DMS 273 treated with DMSO at 0.1 percent for 48 hours (cell line): ENCODE data around the gene NOP53.
"Not testable (repeated sequence)": the region's sequence is repeated elsewhere in the genome, so short reads cannot be mapped to it uniquely, and the experiment has no call there.

Source experiments
- DNase-seq: peaks from one replicate; lab custom pipeline; 2025; lab: John Stamatoyannopoulos, UW

NOP53 gene

DNA sequence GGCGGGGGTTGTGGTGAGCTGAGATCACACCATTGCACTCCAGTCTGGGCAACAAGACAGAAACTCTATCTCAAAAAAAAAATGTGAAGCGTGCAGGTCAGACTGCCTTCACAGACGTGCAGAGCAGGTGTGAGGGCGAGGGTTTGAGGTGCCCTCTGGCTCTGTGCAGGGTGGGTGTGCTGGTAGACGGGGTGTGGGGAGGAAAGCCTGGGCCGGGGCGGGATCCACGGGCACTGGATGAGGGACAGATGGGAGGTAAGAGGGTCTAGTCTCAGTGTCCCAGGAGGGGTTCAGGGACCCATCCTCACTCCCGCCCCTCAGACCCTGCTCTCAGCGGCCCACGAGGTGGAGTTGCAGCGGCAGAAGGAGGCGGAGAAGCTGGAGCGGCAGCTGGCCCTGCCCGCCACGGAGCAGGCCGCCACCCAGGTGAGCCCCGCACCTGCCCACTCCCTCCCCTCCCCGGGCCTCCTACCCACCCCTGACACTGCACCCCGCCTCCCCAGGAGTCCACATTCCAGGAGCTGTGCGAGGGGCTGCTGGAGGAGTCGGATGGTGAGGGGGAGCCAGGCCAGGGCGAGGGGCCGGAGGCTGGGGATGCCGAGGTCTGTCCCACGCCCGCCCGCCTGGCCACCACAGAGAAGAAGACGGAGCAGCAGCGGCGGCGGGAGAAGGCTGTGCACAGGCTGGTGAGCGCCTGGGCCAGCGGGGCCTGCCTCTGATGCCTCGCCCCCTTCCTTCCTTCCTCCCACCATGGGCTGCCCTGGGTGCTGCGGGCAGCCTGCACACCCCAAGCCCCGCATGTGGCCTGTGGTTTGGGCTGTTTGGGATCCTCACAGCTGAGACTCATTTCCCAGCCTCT, 9.1 kb downstream of the NOP53 start:
- DNase-seq: no peak

DNA sequence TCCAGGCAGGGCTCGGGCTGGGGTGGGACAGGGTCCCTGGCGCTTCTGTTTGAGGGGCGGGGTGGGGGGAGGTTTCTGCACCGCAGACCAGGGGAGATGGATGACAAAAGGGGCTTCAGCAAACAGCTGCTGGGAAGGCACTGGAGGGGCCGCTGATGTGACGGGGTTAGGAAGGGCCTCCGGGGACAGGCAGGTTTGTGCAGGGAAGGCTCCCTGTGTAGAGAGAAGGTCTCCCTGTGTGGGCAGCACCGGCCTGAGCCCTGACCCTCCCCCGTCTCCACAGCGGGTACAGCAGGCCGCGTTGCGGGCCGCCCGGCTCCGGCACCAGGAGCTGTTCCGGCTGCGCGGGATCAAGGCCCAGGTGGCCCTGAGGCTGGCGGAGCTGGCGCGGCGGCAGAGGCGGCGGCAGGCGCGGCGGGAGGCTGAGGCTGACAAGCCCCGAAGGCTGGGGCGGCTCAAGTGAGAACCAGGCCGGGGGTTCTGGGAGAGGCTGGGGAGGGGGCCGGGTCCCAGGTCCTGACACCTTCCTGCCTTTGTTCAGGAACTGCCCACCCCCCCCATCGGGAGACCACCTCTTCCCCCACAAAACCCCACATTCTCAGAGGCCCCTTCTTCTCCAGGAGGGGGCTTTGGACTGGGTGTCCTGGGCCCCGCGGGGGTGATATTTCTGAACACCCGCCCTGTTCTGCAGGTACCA, 9.9 kb downstream of the NOP53 start:
- DNase-seq: no peak

DNA sequence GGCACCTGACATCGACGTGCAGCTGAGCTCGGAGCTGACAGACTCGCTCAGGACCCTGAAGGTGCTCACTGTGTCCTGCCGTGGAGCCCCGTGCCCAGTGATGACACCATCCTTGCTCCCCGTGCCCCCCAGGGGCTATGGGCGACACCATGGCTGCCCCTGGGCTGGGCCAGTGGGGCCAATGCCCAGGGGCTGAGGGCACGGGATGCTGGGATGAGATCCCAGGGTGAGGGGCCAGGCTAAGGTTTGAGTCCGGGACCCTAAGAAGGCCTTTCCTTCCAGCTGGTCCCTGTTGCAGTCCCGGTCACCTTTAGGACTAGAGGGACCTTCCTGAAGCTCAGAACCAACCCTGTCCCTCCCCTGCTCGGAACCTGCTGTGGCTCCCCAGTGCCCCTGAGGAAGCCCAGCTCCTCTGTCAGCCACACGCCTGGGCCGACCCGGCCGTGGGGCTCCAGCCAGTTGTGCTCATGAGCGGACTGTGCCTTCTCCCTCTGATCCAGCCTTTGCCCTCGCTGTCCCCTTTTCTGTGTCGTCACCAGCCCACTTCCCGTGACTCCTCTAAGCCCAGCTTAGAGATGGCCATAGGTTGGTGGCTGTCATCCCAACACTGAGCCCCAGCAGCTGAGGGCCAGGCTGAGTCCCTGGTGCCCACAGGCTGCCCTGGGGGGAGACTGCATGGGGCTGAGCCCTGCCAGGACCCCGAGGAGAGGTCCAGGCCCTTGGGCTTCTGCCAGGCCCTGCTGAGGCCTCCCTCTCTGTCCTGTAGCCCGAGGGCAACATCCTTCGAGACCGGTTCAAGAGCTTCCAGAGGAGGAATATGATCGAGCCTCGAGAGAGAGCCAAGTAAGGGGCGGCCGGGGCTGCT, 10.6 kb downstream of the NOP53 start:
- no peak for DNase-seq

DNA sequence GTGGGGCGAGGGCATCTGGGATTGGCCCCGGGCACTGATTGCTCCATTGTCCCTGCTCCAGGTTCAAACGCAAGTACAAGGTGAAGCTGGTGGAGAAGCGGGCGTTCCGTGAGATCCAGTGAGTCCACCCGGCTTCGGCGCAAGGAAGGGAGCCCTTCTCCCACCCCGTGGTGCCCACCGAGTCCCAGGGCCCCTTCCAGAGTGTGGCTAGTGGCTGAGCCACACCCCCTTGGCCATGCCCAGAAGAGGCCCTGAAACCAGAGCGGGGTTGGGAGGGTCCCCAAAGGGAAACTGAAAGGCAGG, 11.2 kb downstream of the NOP53 start:
- no peak for DNase-seq

DNA sequence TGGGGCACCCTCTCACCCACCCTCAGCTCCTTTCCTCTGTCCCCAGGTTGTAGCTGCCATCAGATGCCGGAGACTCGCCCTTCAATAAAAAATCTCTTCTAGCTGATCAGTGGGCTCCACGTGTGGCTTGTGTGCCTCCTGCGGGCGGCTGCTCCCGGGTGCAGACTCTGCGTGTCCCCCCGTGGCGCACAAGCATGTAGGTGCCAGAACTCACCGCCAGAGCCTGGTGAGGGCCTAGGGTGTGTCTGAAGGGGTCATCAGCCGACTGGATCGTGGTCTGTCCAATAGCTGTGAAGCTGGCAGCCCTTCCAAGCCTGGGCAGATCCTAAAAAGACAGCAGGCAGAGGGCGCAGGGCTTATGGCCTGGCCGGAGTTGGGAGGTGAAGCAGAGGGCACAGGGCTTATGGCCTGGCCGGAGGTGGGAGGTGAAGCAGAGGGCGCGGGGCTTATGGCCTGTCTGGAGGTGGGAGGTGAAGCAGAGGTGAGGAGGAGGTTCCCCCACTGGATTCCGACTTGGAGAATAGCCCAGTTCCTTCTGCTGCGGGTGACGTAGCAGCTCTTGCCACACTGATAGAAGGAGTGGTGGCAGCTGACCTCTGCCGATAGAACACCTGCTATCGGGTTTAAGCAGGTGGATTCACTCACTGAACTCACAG, 11.7 kb downstream of the NOP53 start:
- DNase-seq: no peak

DNA sequence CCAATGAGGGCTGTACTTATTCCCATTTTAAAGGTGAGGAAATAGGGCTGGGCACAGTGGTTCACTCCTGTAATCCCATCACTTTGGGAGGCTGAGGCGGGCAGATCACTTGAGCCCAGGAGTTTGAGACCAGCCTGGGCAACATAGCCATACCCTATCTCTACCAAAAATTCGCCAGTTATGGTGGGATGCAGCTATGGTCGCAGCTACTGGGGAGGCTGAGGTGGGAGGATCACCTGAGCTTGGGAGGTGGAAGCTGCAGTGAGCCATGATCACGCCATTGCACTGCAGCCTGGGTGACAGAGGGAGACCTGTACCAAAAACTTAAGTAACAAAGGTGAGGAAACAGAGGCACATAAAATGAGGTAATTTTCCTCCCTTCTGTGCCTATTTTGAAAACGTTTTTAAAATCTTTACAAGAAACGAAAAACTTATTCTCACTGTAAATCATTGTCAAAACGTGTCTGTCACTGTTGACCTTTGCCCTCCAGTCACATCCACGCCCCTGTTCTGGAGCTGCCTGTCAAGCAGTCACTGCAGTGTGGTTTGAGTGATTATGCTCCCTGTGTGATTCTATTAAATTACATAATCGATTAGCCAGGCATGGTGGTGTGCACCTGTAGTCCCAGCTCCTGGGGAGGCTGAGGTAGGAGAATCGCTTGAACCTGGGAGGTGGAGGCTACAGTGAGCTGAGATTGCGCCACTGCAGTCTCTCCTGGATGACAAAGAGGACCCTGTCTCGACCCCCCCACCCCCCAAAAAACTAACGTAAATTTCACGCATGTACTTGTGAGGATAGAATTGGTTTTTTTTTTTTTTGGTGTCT, 12.5 kb downstream of the NOP53 start:
- no peak for DNase-seq

DNA sequence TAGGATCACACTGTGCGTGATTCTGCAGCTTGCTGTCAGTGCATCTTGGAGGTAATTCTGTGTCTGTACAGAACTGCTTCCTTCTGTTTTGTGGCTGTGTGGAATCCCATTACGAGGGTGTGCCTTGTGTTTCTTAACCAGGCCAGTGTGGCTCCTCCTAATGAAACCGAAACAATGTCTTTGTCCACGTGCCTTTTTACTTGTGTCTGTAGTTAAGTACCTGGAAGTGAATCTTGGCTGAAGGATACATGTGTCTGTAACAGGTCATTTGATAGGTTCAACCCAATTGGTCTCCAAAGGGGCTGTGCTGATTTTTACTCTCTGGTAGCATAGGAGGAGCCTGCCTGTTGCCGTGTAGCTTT, 13.1 kb downstream of the NOP53 start:
- no peak for DNase-seq

DNA sequence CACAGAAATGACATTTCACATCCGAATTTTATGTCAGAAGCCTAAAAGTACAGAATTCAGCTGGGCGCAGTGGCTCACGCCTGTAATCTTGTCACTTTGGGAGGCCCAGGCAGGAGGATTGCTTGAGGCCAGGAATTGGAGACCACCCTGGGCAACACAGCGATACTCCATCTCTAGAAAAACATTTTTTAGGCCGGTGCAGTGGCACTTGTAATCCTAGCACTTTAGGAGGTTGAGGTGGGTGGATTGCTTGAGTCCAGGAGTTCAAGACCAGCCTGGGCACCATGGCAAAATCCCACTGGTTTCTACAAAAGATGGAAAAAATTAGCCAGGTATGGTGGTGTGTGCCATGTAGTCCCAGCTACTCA, 15.3 kb downstream of the NOP53 start:
- DNase-seq: no peak

DNA sequence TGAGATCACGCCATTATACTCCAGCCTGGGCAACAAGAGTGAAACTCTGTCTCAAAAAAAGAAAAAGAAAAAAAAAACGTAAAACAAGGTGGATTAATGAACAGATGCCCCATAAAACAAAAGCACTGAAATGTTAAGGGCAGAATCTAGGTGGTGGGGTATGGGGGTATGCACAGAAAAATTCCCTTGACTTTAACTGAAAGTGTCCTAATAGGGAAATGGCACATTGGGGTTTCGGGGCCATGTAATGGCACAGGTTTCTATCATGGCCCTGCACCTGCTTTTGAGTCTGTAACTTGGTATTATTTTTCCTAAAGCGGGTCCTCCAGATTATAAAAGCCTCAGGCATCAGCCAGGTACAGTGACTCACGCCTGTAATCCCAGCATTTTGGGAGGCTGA, 16.2 kb downstream of the NOP53 start:
- no peak for DNase-seq

DNA sequence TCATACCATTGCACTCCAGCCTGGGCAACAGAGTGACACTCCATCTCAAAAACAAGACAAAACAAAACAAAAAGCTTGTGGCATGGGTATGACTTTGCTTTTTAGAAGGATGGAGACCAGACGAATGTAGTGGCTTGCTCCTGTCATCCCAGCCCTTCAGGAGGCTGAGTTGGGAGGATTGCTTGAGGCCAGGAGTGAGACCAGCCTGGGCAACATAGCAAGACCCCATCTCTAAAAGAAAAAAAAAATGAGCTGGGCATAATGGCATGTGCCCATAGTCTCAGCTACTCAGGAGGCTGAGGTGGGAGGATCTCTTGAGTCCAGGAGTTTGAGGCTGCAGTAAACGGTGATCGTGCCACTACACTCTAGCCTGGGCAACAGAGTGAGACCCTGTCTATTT, 16.8 kb downstream of the NOP53 start:
- no peak for DNase-seq

DNA sequence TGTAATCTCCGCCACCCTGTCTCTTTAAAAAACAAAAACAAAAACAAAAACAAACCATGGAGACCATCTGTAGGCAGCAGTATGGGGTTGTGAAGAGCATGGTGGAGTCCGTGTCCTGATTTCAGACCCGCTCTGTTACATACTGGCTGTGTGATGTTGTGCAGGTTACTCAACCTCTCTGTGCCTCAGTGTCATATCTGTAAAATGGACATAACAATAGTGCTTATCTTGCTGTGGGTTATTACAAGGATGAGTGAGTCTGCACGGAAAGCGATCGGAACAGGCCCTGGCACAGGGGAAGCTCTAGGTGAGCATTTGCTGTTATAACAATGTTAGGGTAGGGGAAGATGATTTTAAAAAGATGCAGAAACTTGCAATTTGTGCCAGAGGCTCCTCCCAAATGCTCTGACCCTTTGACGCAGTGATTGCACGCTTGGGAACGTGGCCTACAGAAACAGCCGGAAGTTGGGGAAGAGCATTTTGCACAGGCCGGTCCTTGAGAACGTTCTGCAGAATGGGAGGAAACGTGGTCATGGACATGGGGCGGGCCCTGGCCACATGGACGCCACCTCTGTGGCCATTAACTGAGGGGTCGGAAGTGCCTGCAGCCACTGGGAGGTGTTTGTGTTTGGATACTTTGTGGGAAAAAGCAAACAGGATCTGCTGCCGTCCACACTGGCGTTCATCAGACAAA, 17.4 kb downstream of the NOP53 start:
- no peak for DNase-seq

DNA sequence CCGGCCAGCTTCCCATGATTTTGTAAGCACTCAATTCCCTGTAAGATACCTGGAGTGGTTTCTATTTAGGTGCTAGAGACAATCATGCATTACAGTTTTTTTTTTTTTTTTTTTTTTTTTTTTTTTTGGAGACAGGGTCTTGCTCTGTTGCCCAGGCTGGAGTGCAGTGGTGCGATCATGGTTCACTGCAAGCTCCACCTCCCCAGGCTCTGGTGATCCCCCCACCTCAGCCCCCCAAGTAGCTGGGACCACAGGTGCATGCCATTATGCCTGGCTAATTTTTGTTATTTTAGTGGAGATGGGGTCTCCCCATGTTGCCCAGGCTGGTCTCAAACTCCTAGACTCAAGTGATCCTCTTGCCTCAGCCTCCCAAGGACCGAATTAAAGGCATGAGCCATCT, 19.4 kb downstream of the NOP53 start:
- not testable (repeated sequence) for DNase-seq

DNA sequence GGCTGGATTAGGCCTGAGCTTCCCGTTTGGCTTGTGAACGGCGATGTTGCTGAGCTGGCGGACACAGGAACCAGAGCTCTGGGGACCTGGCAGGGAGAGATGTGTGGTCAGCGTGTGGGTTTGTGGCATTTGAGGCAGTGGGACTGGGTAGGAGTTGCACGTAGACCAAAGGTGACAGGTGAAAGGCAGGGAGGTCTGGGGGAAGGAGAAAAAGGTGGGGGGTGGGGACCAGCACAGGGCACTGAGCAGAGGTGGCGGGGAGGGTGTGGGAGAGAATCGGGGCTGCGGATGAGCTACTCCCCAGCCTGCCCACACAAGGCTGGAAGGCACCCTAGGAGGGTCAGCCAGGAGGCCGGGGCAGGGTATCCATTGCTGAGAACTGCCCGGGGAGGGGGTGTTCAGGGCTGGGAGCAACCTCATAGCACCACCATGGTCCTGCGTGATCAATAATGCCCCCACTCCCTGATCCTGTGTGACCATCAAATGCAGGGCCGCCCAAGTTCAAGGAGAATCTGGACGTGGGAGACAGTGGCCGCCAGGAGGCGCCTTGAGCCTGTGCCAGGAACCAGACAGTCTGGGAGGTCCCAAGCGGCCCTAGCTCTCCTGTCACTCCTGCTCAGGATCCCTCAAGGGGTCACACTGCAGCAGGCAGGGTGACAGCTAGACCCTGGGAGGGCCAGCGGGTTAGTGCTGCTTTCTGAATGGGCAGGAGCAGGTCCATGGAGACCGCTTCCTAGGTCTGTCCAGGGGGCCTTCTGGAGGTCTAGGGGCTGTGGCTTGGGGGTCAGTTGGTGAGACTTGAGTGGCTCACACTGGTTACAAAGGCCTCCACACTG, 20.4 kb downstream of the NOP53 start:
- DNase-seq: peak; percentile 6

DNA sequence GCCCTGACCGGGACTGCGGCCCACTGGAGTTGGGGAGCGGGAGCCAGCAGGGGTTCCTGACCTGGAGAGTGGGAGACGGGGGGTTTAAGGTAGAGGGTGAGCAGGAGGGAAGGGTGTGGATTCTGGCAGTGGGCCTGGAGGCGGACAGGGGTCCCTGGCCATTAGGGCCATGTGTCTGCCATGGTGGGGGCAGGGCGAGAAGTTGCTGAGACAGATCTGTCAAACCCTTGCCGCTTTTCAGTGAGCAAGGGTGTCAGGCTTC, 20.9 kb downstream of the NOP53 start:
- no peak for DNase-seq

DNA sequence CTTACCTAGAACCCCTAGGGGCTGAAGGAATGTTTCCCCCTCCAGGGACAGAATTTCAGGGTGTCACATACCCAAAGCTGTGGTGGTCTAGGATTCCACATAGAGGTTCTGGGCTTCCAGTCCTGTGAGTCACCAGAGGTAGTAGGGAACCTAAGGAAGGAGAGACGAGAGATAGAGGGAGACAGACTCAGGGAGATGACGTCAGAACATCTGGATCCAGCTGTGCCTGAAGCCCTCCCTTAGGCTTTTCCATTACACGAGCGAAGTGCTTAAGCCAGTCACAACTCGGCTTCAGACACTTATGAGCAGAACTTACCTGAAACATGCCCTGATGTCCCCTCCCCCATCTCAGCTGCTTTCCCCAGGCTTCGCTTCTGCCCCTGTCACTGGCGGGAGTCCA, 21.3 kb downstream of the NOP53 start:
- DNase-seq: no peak

DNA sequence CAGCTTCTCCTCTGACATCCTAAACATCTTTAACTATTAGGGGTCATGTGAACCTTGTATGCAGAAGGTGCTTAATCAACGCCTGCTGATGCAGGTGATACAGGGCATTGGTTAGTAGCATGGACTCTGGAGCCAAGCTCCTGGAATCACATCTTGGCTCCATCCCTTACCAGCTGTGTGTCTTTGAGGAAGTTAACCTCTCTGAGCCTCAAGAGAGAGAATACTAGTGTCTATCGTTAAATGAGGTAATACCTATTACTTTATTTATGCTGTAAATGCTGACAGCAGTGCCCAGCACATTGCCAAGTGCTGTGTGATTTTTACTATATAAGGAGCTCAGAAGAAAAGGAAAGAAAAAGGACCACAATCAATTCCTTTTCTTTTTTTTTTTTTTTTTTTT, 22.0 kb downstream of the NOP53 start:
- DNase-seq: no peak

DNA sequence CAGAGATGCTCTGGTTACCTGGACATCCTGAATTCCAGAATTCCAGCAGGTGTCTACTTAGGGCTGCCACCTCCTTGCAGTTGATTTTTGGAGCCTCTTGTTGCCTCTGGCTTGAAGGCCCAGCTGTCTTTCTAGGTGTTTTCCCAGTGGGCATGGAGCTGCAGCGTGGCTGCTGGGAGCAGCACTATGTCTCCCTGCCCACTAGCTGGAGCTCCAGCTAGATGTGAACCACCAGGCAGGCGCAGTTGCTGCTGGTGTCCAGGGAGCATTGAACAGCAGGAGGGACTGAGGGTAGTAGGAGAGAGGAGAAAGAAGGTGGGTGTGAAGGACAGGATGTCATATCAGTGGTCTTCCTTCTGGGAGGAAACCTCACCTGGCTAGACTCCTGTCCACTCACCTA, 23.3 kb downstream of the NOP53 start:
- DNase-seq: no peak

DNA sequence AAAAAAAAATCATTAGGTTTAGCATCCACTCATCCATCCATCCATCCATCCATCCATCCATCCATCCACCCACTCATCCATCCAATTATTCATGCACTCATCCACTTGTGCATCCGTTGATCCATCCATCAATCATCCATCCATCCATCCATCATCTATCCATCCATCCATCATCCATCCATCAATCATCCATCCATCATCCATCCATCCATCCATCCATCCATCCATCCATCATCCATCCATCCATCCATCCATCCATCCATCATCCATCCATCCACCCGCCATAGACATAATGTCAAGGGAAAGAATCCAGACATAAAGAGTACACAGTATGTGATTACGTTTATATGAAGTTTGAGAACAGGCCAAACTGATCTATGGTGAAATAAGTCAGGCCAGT, 24.2 kb downstream of the NOP53 start:
- DNase-seq: no peak

DNA sequence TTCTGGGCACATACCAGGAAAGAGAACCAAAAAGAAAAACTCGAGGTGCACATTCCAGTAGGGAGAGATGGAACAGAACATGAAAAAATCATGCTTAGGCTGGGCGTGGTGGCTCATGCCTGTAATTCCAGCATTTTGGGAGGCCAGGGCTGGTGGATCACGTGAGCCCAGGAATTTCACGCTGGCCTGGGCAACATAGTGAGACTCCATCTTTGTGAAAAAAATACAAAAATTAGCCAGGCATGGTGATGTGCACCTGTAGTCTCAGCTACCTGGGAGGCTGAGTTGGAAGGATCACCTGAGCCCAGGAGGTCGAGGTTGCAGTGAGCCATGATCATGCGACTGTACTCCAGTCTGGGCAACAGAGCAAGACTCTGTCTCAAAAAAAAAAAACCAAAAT, 25.9 kb downstream of the NOP53 start:
- DNase-seq: not testable (repeated sequence)

DNA sequence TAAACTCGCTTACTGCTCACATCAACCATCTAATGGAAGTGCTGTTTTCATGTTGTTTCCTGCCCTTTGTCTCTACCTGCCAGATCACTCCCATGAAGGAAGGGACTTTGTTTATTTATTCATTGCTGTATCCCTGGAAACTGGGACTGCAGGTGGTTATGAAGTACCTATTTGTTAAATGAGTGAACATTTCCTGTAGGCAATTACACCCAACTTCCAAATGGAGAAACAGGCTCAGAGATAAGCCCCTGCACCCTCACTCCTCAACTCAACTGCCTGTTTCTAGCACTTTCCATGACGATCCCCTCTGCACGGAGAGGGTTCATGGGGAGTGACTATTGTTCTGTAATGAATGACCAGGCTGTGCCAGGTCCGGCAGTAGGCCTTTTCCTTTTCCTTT, 31.2 kb downstream of the NOP53 start:
- DNase-seq: no peak
